GM12872 (cell line): ENCODE measurements around the gene MAMSTR.

Experiments used
- CTCF ChIP-seq: IDR thresholded peaks from 3 replicates; pipeline ENCODE4 v1.5.1; 2011; ENCODE audit warnings: low read depth, mild to moderate bottlenecking, low read length, moderate library complexity; ENCODE audit not compliant: insufficient read depth

Gene MAMSTR

GRCh38 chr19:48719263-48720171 lies at the start of gene MAMSTR:
MAMSTR (minus strand) TSS chr19:48719725; CDS start chr19:48719031, 694 bp downstream.
- no peak for TF ChIP-seq CTCF

GRCh38 chr19:48768994-48769713 lies 49.6 kb upstream of the MAMSTR start:
- TF ChIP-seq CTCF: no peak

GRCh38 chr19:48760504-48761205 lies 41.1 kb upstream of the MAMSTR start:
- TF ChIP-seq CTCF: no peak

- no peak for TF ChIP-seq CTCF
Measured at GRCh38 chr19:48757741-48758144, 38.2 kb upstream of the MAMSTR start.

GRCh38 chr19:48757089-48757675 lies 37.7 kb upstream of the MAMSTR start:
- no peak for TF ChIP-seq CTCF

GRCh38 chr19:48756686-48757085 lies 37.2 kb upstream of the MAMSTR start:
- TF ChIP-seq CTCF: no peak
